ENCODE data around the gene CSNK1G3. TPM values are rescaled to one million over a fixed set of nuclear protein-coding genes. Genes with fewer than 3 reads are reported as not detected.

The CSNK1G3 gene
- total RNA-seq, 2 experiments from 2014 or later: 37.4 to 37.8 TPM

DNA sequence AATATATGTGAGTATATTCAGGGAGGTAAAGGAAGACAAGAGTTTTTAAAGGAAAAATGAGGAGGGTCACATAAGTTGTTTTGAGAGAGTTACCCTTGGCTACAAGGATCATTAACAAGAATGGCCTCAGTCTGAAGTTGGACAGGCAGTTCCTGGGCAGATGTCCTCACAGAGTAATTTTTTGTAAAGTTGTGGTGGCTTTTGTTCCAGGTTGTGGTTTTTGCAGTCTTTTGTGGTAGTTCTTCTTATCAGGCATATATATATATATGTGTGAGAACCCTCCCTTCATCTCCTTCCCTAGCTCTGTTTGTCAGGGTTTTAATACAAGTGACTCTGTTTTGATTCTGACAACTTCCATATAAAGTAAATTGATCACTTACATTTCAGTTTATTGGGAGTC is 60.0 kb downstream of the CSNK1G3 start:
- Mint-ChIP-seq H3K4me1 (ENCODE audit: low read depth) (peaks cover 17% of the 10 kb centered on the region), H3K27me3 (no peaks in the 10 kb centered on the region), H3K4me3 (no peak overlapping the region), H3K36me3 (peaks cover 17% of the 10 kb centered on the region), H3K9me3 (peaks cover under 1% of the 10 kb centered on the region), H3K27ac (no peak overlapping the region)
- intact Hi-C loops (cut with micrococcal nuclease): no loop called here
- no peak for DNase-seq
- ChIA-PET POLR2A (interaction anchor here (1.5 kb wide), 1 partner anchor 148 kb away, joined by 4 read pairs; the partner anchor contains the start of gene CEP120), CTCF (no interaction called here)

GRCh38 chr5:123578390-123578789 is 66.4 kb downstream of the CSNK1G3 start:
- Mint-ChIP-seq H3K9me3 (no peaks in the 10 kb centered on the region), H3K36me3 (peaks cover 19% of the 10 kb centered on the region), H3K4me3 (no peak overlapping the region), H3K4me1 (ENCODE audit: low read depth) (no peaks in the 10 kb centered on the region), H3K27me3 (no peaks in the 10 kb centered on the region), H3K27ac (no peak overlapping the region)
- CTCF ChIA-PET: no interaction called here
- intact Hi-C loops (cut with micrococcal nuclease): no loop called here
- POLR2A ChIA-PET: no interaction called here
- no peak for DNase-seq

DNA sequence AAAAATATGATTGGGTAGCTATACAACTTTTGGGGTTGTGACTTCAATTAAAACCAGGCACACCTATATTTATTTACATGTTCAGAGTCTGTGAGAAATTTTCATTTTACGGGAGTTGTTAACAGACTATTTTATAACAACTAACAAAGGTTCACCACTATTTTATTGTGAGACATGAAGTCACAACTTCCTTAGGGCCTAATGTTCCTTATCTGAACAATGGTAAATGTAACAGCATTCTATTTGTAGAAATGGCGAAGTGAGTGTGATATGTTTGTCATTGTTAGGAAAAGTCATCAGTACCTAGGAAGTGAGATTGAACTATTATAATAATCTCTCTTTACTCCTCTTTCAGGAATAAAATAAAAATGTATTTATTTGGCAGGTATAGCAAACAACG is 67.4 kb downstream of the CSNK1G3 start:
- no peaks in the 10 kb centered on the region for H3K9me3 Mint-ChIP-seq
- no peaks in the 10 kb centered on the region for H3K4me1 Mint-ChIP-seq (ENCODE audit: low read depth)
- no peak for DNase-seq
- no peak overlapping the region for H3K4me3 Mint-ChIP-seq
- no peak overlapping the region for H3K27ac Mint-ChIP-seq
- peaks cover 20% of the 10 kb centered on the region for H3K36me3 Mint-ChIP-seq
- POLR2A ChIA-PET: no interaction called here
- CTCF ChIA-PET: no interaction called here
- intact Hi-C loops (cut with micrococcal nuclease): no loop called here
- no peaks in the 10 kb centered on the region for H3K27me3 Mint-ChIP-seq

- Mint-ChIP-seq H3K27me3 (no peaks in the 10 kb centered on the region), H3K4me1 (ENCODE audit: low read depth) (no peaks in the 10 kb centered on the region), H3K36me3 (peaks cover 17% of the 10 kb centered on the region), H3K4me3 (no peak overlapping the region), H3K9me3 (no peaks in the 10 kb centered on the region), H3K27ac (no peak overlapping the region)
- ChIA-PET CTCF (interaction anchor here (0.7 kb wide), 1 partner anchor 159 kb away, joined by 3 read pairs; the partner anchor contains the start of gene CEP120), POLR2A (no interaction called here)
- DNase-seq: no peak
- intact Hi-C loops (cut with micrococcal nuclease): no loop called here
Observed at GRCh38 chr5:123582550-123583285, 70.7 kb downstream of the CSNK1G3 start.

DNA sequence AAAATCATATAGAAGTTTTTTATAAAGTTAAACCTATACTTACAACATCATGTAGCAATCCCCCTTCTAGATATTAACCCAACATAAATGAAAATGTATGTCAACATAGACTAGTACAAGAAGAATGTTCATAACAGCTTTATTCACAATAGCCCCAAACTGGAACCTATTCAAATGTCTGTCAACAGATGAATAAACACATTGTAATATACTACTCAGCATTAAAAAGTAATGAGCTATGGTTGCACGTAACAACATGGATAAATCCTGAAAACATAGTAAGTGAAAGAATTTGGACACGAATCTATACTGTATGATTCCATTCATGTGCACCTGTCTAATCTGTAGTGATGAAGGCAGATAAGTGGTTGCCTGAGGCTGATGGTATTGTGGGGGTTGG is 73.9 kb downstream of the CSNK1G3 start:
- DNase-seq: no peak
- Mint-ChIP-seq H3K9me3 (no peaks in the 10 kb centered on the region), H3K4me3 (no peak overlapping the region), H3K27ac (no peak overlapping the region), H3K4me1 (ENCODE audit: low read depth) (no peaks in the 10 kb centered on the region), H3K27me3 (no peaks in the 10 kb centered on the region), H3K36me3 (peaks cover 16% of the 10 kb centered on the region)
- ChIA-PET POLR2A (no interaction called here), CTCF (no interaction called here)
- intact Hi-C loops (cut with micrococcal nuclease): no loop called here

DNA sequence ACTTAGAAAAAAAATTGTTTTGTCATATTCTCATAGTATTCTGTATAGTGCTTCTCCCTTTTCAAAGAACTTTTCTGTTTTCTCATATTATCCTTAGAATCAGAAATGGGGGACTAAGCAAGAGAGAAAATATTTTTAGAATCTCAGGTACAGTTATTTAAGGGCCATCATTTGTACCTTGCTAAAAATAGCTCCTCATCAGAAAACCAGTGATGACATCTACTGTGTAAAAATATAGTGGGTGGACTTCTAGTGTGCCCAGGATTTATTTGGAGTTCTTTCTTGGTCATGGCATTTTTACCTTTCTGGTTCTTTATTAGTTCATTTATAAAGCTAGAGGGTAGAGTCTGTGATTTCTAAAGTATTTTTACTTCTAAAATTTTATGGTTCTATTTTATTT is 82.5 kb downstream of the CSNK1G3 start:
- Mint-ChIP-seq H3K27ac (no peak overlapping the region), H3K36me3 (peaks cover 11% of the 10 kb centered on the region), H3K4me3 (no peak overlapping the region), H3K9me3 (no peaks in the 10 kb centered on the region), H3K27me3 (no peaks in the 10 kb centered on the region), H3K4me1 (ENCODE audit: low read depth) (peaks cover 6% of the 10 kb centered on the region)
- CTCF ChIA-PET: no interaction called here
- intact Hi-C loops (cut with micrococcal nuclease): no loop called here
- POLR2A ChIA-PET: no interaction called here
- no peak for DNase-seq

DNA sequence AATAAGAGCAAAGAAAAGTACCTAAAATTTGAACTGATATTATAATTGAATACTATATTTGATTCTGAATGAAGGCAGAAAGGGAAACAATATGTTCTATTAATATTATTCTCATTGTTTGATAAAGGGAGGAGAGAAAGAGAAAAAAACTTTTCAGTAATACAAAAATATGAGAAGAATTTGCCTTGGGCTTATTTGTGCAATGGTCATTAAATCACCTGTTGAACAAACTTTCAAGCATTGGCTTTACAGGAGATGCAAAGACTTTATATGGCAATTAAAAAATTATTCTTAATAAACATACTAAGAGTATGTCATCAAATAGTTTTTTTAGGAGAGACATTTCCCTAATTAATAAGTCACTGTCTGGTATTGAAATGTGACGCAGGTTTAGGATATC is 85.0 kb downstream of the CSNK1G3 start:
- no peak for DNase-seq
- CTCF ChIA-PET: no interaction called here
- H3K27me3 Mint-ChIP-seq: no peaks in the 10 kb centered on the region
- POLR2A ChIA-PET: no interaction called here
- H3K4me1 Mint-ChIP-seq (ENCODE audit: low read depth): peaks cover 6% of the 10 kb centered on the region
- H3K27ac Mint-ChIP-seq: no peak overlapping the region
- intact Hi-C loops (cut with micrococcal nuclease): no loop called here
- H3K4me3 Mint-ChIP-seq: no peak overlapping the region
- H3K36me3 Mint-ChIP-seq: peaks cover 8% of the 10 kb centered on the region
- H3K9me3 Mint-ChIP-seq: no peaks in the 10 kb centered on the region

DNA sequence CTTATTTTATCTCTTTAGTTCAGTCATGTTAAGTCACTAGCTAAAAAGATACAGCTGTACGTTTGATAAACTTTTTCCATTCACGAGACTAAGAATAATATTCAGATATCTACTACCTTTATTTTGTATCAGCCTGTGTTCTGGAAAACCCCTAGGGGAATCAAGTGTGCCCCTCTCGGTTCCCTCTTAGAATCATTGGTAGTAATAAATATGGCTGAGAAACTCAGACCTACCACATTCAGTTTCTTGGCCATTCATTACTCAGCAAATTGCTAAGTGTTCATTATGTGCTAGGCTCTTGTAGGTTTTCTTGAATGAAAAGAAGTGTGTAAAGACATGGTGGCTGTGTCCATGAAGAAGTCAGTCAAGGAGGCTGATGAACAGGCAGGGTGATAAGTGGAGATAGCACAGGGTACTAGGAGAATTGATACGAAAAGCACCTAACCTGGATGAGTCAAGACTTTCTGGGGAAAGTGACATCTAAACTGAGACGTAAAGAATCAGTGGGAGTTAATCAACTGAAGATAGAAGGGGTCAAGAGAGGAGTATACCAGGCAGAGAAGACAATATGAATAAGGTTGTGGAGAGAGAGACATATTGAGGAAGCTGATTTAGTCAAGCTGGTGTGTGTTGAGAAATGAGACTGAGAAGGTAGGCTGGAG is 86.2 kb downstream of the CSNK1G3 start:
- CTCF ChIA-PET: no interaction called here

DNA sequence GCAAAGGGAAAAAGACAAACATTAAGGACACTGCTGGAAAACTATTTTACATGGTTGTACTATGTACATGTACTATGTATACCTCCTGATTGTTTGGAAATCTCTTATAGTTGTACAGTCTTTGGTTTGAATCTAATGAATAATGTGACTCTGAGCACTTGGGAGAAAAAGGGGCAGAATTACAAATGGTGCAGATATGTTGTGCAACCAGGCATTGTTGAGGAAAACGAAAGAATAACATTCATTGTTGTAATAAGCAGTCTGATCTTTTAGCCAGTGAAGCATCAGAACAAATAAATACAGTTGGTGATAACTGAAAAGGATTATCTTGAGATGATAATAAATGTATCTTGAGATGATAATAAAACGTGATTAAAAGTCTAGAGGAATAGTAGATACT is 87.2 kb downstream of the CSNK1G3 start:
- H3K4me3 Mint-ChIP-seq: no peak overlapping the region
- no peaks in the 10 kb centered on the region for H3K9me3 Mint-ChIP-seq
- peaks cover 6% of the 10 kb centered on the region for H3K4me1 Mint-ChIP-seq (ENCODE audit: low read depth)
- ChIA-PET POLR2A (no interaction called here), CTCF (no interaction called here)
- no peak overlapping the region for H3K27ac Mint-ChIP-seq
- H3K36me3 Mint-ChIP-seq: peaks cover 5% of the 10 kb centered on the region
- intact Hi-C loops (cut with micrococcal nuclease): no loop called here
- no peaks in the 10 kb centered on the region for H3K27me3 Mint-ChIP-seq
- DNase-seq: no peak

More for the DNA sequence above, 86.2 kb downstream of the CSNK1G3 start:
- H3K27me3 Mint-ChIP-seq: no peaks in the 10 kb centered on the region
- no peak overlapping the region for H3K4me3 Mint-ChIP-seq
- H3K27ac Mint-ChIP-seq: no peak overlapping the region
- DNase-seq: no peak
- POLR2A ChIA-PET: no interaction called here
- no peaks in the 10 kb centered on the region for H3K9me3 Mint-ChIP-seq
- H3K36me3 Mint-ChIP-seq: peaks cover 5% of the 10 kb centered on the region
- intact Hi-C loops (cut with micrococcal nuclease): no loop called here
- H3K4me1 Mint-ChIP-seq (ENCODE audit: low read depth): peaks cover 6% of the 10 kb centered on the region

DNA sequence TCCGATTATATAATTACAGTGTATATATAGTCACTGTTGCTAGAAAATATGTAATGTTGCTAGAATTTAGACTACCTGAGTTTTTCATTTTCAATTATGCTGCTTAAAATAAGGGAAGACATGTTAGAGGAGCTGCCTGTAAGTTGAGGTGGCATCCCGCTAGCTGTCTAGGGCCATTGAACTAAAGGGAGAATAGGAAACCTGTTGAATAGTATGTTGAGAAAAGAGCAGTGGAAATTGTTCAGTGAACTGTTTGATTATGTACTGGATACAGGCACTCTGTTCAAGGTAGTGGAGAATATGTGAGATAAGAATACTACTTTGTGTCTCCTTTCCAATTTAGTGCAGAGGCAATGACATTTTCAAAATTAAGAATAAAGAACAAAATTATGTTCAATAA is 89.6 kb downstream of the CSNK1G3 start:
- no peak for DNase-seq
- intact Hi-C loops (cut with micrococcal nuclease): no loop called here
- H3K27ac Mint-ChIP-seq: no peak overlapping the region
- H3K36me3 Mint-ChIP-seq: peaks cover 3% of the 10 kb centered on the region
- peaks cover 8% of the 10 kb centered on the region for H3K4me1 Mint-ChIP-seq (ENCODE audit: low read depth)
- ChIA-PET POLR2A (no interaction called here), CTCF (no interaction called here)
- H3K4me3 Mint-ChIP-seq: no peak overlapping the region
- no peaks in the 10 kb centered on the region for H3K9me3 Mint-ChIP-seq
- H3K27me3 Mint-ChIP-seq: no peaks in the 10 kb centered on the region

- Mint-ChIP-seq H3K36me3 (no peaks in the 10 kb centered on the region), H3K27ac (no peak overlapping the region), H3K4me1 (ENCODE audit: low read depth) (peaks cover 11% of the 10 kb centered on the region), H3K4me3 (no peak overlapping the region), H3K27me3 (no peaks in the 10 kb centered on the region), H3K9me3 (no peaks in the 10 kb centered on the region)
- POLR2A ChIA-PET: interaction anchor here (1.3 kb wide), 1 partner anchor 183 kb away, joined by 6 read pairs; the partner anchor contains the start of gene CEP120
- CTCF ChIA-PET: interaction anchor here (1.2 kb wide), 1 partner anchor 183 kb away, joined by 8 read pairs; the partner anchor contains the start of gene CEP120
- intact Hi-C loops (cut with micrococcal nuclease): no loop called here
- DNase-seq: no peak
Observed at GRCh38 chr5:123605822-123606221, 93.8 kb downstream of the CSNK1G3 start.

DNA sequence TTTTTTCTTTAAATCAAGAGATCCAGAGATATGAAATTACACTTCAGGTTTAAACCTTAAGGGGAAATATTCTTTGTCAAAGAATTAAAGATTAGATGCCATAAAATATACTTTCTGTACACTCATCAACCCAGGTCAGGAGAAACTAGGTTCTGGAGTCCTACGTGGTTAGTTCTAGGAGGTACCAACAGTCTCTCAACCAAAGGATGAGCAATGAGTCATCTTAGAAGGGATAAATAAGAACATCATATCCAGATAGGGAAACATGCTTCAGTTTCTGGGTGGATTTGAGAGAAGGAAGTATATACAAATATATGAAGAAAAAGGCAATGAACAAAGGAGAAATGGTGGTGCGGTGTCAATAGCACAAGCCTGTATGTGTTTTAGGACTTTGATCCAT is 98.2 kb downstream of the CSNK1G3 start:
- Mint-ChIP-seq H3K27me3 (no peaks in the 10 kb centered on the region), H3K4me3 (no peak overlapping the region), H3K36me3 (peaks cover 10% of the 10 kb centered on the region), H3K27ac (no peak overlapping the region), H3K4me1 (ENCODE audit: low read depth) (peaks cover 11% of the 10 kb centered on the region), H3K9me3 (no peaks in the 10 kb centered on the region)
- no peak for DNase-seq
- ChIA-PET CTCF (interaction anchor here (0.7 to 3.7 kb wide), 19 partner anchors 8 to 519 kb away, joined by 3 to 33 read pairs (median 4); partner anchors contain the start of gene CEP120), POLR2A (no interaction called here)
- intact Hi-C loops (cut with micrococcal nuclease): loop anchor here (2.0 to 10.0 kb wide), 5 partner anchors 63 to 515 kb away; partner anchors contain the start of gene CSNK1G3

Data from activated CD4-positive, alpha-beta memory T cell treated with anti-CD3 and anti-CD28 coated beads for 36 hours (primary cell).